M059J (cell line): ENCODE data around the gene MTTP. TPM values are rescaled to one million over a fixed set of nuclear protein-coding genes. Genes with fewer than 3 reads are reported as not detected.

Experiments
- DNase-seq: peaks from one replicate; pipeline ENCODE4 v3.0.0-alpha.2; 2012; ENCODE audit warnings: low read depth
- total RNA-seq: library from RNA; depleted of rRNA; stranded (reverse); fragments of >200 nt; shearing (Covaris generic); gene quantifications from 2 replicates; pipeline ENCODE4 v1.2.3, GENCODE V29; 2014

Gene MTTP
- total RNA-seq, 1 experiment from 2014 or later: 1.9 TPM

DNA sequence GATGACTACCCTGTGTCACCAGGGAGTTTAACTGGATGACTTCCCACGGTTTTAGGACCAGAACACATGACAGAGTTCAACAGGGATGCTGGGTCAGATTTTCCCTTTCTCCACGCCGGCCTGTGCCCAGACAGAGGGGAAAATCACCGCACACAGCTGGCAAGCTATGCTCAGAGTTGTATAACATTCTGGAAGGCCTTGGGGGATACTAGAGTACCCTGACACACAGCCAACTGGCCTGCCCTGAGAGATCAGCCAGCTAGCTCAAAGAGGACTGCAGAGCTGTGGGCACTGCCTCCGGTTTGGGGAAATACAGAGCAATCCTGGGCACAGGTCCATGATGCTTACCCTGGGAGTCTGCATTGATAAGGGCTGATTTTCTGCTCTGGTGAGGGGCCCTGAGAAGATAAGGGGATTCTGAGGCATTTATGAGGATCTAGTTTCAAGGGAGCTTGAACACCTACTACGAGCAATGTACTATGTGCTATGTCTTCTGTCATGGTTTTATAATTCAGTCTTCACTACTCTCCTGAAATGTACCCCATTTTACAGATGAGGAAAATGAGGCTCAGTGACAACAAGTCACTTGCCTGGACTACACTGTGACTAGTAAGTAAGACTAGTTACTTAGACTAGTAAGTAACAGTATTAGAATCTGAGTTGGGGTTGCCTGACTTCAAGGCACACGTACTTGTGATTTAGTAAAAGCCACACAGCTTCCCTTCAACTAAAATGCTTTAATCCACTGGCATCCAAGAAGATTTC lies 68.3 kb downstream of the MTTP start:
- DNase-seq: no peak

DNA sequence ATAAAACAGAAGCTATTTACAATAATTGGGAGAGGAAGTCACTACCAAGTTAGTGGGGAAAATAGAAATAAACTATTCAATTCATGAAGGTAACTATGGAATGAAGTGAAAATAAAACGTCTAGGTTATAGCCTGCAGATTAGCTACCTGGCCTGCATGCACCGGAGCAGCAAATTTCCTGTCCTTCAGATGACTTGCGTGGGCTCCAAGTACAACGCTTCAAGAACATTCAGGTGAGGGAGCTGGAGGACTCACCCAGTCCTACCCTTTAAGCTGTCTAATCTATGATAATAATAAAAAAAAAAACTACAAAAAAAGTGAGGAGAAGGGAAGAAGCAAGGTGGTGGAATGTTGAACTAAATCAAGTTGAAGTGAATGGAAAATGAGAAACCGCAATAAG lies 69.8 kb downstream of the MTTP start:
- DNase-seq: no peak

DNA sequence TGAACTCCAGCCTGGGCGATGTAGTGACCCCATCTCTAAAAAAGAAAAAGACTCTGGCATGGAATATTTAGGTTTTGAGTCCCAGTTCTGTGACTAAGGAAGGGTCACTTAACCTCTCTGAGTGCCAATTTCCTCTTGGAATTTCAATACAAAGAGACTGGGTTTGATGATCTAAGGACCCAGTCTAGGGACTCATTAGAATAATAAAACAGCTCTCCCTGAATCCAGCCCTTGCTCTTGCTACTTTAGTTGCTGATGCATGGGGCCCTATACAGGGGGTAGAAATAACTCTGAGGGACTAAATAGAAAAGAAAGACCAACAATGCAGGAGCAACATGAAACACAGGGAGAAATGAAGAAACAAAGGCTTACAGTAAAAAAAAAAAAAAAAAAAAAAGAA lies 70.4 kb downstream of the MTTP start:
- DNase-seq: no peak

DNA sequence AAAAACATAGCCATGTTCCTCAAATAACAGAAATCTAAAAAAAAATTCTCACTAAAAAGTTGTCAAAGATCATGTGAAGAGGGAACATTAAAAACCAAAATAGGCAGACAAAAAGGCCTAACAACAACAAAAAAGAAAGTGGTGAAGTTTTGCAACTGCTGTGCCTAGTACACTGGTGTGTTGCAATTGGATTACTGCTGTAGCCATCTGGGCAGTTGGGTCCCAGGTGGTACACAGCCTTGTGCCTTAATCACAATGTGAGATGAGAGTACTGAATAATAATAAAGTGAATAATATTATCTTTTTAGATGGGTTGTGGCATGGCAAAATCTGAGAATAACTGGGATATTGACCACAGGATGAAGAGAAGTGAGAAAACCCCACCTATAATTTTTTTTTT lies 71.0 kb downstream of the MTTP start:
- DNase-seq: no peak

DNA sequence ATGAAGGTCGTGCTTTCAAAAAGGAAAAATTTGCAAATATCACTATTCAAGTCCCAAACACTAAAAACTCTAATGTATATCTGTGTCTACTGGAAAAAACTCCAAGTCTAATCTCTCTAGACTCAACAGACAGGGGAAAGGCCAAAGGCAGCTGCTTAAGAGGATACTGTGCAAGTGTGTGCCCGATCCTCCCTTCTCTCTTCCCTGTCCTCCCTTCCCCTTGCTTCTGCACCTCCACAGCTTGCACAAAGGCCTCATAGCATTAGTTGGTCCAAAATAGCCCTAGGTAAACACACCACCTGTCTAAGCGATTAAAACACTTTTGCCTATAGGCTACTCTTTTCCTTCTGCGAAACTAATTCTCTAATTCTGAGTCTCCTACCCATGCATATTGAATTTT lies 72.4 kb downstream of the MTTP start:
- DNase-seq: no peak

DNA sequence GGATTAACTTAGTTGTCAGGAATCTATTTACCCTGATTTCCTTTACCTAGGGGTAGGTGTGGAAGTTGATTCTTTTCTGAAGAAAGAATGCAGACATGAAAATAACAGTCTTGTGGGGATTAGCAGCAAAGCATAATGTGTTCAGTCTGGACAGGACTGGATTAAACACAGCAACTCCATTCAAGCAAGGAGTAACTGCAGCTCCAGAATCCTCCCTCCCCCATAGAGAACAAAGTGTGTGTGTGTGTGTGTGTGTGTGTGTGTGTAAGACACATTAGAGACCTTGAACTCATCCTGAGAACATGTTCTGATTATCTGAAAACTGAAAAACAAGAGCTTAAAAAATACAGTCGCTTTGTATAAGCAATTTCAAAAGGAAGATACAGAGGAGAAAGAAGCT lies 73.7 kb downstream of the MTTP start:
- DNase-seq: no peak

DNA sequence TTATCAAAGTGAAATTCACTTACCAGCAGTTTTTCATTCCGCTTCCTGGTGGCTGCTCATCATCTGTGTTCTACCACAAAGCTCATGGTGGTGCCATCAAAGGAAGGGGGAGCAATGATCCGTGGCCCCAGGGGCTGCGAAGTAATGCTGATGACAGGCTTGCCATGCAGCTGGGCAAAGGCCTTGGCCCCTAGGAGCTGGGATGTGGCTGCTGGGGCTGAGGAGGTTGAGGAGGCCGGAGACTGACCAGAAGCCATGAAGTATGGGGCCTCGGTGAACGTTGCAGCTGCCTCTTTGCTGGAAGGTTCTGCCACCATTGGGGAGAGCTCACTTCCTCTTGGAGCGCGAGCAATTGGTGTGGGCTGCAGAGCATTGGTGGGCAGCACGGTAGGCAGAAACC lies 74.6 kb downstream of the MTTP start:
- no peak for DNase-seq

DNA sequence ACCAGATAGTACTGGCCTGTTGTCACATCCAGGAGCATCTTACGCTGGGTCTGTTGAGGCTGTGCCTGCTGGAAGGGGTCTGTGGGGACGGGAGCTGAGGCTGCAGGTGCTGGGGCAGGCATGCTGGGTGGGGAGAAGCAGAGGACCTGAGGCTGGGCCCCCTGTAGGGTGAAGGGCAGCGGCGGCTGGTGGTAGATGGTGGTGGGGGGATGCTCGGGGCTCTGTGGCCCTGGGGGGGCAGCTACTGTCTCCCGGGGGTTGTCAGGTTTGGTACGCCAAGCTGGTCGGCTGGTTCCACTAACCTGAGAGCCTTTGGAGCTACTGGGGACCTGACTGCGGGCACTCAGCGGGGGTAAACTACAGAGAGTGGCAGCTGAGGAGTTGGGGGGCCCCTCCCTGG lies 75.2 kb downstream of the MTTP start:
- DNase-seq: no peak

DNA sequence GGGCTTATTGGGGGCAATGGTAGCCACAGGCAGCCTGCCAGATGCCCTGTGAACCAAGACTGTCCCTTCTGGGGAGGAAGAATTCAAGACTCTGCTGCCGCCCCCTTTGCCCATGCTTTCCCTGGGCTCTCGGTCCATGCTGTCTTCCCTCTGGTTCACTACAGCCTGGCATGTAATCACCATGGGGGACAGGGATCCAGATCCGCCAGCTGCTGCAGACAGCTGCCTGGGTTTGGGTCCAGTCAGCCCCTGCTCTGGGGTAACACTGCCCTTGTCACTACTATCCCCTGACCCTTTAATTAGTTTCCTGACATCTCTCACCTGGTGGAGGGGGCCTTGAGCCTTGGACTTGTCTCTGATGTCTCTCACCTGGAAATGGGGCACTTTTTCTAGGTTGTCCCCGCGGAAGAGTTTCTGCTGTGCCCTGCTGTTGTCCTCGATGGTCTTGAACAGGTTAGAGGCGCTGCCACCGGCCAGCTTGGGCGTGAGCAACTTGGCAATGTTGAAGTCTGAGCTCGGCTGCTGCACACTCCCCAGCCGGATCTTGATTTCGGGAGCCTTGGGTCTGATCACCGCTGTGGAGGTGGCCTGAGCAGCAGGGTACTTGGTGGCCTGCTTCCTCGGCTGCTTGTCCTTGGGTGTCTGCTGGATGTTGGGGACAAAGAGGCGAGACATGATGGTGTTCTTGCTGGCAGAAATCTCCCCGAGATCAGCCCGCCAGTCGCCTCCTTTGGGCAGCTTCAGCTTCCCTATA lies 76.6 kb downstream of the MTTP start:
- no peak for DNase-seq

DNA sequence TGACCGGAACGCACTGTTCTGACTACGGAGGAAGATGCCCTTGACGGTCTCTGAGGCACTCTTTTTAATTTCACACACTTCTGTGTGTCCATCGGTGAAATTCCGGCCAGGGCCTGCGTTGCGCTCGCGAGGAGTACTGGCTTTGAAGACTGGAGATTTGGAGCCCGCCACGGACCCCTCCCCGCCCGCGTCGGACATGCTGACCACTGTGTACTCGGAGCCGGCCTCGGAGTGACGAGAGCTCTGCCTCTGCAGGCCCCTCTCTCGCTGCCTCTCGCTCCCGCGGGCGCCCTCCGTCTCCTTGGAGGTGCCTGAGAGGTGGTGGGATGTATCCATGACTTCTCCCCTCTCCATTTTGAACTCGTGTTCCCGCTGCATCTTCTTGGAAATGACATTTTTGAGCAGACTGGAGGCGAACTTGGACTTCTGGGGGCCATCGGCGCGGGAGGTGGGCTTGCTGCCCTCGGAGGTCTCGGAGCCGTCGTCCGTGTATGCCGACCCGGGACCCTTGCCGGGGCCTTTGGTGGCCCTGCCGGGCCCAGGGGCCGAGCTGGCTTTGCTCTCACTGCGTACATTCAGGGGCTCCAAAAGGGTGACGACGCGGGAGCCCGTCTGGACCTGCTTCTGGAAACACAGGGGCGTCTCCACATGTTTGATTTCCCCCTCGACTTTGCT lies 77.3 kb downstream of the MTTP start:
- DNase-seq: no peak

DNA sequence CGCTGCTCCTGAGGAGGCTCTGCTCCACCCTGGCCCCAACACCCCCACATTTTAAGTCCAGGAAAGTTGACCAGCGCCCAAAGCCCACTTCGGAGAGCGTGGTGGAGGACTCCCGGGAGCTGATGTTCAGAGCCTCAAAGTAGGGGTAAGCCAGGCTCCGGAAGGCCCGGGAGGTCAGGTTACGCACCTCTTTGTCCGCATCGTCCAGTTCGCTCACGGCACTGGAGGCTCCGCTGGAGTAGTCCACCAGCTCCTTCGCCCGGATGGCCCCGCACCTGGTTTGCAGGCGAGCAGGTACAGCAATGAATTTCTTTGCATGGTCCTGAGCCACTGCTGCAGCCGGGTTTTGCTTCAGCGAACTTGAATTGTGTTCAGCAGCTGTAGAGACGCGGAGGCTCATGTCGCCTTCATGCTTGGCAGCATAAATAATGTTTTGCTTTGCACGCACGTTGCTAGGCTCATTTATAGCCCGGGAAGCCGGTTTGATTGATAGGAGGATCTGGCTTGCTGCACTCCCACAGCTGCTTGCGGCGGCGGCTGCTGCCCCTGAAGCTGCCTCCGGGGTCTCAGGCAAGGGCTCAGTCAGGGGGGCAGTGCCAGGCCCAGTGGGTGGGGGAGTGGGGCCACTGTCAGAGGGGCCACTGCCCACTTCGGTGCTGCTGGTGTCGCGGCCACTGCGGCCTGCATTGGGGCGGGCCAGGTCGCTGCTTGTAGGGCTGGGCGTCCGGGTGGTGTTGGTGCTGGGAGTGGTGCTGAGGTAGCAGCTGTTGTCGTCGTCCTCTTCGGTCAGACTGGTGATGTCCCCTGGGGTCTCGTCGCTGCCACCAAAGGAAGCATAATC lies 78.2 kb downstream of the MTTP start:
- no peak for DNase-seq

DNA sequence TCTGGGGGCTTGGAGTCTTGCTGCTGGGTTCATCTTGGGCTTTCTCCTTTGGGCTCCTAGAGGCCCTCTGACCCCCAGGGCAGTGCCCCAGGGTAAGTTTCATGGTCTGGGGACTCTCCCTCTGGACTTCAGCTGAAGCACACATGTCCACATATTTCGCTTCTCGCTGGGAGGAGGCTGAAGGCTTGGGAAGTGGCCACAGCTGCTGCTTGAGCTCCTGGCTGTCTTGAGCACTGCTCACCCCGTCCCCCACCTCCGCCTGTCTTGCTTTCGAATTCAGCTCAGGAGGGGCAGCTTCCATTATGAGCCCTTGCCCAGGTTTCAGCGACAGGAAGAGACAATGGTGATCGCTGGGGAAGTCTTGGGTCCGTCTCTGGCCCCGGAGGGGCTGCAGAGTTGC lies 79.3 kb downstream of the MTTP start:
- no peak for DNase-seq

DNA sequence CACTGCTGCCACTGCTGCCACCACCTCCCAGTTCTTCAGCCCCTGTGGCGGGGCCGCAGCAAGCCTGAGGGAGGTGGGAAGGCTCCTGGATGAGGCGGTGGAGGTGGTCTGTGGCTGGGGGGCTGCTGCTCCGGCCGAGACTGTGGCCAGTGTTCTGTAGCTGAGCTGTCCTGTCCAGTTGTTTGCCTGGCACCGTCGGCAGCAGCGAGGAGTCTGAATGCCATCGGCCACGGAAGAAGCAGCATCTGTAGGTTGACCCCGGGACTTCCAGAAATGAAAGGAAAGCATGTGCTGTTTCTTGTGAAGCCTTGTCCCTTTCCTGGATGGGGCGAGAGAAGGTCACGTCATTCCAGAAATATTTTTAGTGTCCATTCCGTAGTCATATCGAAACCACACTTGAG lies 79.7 kb downstream of the MTTP start:
- DNase-seq: peak; percentile 66

DNA sequence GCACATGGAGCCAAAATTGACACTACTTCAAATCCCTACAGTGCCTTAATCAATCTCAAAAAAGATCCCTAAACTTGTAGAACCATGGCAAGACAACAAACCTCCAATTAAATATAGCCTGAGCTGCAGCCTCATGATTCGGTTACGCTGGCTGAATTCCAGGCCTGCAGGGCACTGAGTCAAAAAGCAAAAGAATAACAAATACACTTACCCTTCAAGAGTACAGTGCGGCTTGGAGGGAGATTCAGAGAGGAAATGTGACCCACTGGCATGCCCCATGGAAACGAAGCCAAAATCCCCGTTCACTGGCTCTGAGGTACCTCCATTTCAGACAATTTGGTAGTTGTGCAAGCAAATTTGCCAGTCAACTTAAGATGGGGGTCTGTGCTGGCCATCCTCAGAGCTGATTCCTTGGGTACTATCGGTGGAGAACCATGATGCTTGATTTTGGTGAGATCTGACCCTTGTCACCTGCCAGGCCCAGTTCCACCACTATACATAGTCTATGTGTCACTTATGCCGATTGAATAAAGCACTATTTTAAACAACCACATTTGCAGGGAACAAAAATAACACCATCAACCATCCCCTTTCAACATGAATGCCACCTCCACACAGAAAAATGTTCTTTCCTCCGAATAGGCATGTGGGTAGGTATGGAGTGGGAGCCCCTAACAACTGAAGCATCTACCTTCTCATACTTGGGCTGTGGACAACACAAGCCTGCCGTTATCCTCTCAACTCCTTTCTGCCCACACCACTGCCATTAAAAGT lies 80.9 kb downstream of the MTTP start:
- peak; percentile 92 for DNase-seq

DNA sequence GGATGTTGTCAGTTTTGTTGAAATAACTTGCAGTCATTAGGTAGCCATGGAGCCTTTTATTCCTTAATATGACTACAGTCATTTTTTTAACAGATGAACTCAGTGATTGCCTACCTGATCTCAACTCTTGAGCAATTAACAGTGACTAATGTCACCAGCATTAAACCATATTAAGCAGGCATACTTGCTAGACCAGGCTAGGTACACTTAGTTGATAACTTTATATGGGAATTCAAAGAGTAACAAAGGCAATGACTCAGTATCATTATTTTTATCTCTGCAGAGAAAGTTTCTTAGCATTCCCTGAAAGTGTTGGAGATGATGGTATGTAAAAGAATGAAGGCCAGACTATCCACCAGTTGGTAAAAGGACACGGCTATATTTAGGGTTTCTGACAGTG lies 83.2 kb downstream of the MTTP start, which contains the start of gene C4orf54:
Gene C4orf54, minus strand, starts transcription at position 31 of the 400 bp plus-strand sequence. CDS start 3,180 bp downstream, outside the sequence.
- DNase-seq: peak; percentile 78

DNA sequence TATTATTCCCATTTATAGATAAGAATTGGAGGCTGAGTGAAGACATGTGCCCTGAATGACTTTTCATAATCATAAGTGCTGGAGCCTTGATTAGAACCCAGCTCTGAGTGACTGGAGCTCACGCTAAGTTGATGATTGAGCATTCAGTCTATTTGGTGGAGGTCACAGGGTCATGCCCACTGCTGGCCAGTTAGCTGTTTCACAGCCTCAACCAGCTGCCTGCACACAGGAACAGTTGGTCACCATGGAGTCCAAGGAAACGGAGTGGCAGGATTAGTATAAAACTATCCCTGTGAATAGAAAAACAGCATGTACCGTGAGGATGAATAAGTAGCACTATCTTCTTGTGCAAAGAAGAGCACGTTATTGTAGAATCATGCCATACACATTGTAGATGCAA lies 84.0 kb downstream of the MTTP start:
- DNase-seq: no peak

DNA sequence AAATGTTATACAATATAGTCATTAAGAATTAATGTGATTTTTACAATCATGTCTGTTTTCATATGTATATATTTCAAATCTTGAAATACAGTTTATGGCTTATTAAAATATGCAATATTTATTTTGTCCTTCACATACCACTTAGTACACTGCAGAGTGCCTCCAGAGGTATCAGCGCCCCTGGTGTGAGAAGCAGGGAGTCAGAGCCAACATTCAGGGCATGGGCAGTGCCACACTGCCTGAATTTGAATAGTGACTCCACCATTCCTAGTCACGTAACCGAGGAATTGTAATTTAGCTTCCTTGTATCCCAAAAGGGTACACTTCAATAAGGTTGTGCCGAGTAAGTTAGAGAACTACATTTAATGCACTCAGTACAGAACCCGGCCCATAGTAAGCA lies 87.3 kb downstream of the MTTP start:
- no peak for DNase-seq

DNA sequence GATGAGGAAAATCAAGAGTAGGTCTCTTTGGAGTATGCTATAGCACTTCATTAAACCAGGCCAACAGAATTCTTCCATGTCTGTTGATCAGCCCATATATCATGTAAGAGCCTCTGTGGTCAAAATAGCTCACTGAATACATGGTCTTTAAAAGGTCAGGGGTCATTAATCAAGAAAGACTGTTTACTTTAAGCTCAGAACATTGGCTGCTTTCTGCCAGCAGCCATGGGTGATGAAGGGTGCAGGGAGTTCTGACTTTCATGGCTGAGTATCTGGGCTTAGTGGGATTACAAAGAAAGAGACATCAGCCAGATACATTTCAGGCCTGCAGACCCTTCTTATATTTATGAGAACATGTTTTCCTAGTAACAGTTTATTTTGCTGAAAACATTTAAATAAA lies 90.1 kb downstream of the MTTP start:
- no peak for DNase-seq

DNA sequence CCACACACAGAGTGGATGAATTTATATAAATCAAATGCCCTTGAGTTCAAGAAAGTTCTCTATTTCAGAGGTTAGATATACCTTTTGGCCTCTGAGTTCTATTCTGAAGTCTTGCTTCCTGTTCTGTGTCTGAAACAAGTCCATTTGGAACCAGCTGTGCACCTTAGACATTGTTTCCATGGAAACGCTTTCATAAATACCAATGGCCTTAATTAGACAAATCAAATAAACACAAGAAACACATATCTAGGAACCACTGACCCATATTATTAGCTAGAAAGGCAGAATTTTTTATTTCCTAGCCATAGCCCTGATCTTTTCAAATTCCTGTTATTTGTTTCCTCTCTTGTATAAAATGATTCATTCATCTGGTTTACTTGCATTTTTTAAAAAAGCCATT lies 91.4 kb downstream of the MTTP start:
- DNase-seq: peak; percentile 59

DNA sequence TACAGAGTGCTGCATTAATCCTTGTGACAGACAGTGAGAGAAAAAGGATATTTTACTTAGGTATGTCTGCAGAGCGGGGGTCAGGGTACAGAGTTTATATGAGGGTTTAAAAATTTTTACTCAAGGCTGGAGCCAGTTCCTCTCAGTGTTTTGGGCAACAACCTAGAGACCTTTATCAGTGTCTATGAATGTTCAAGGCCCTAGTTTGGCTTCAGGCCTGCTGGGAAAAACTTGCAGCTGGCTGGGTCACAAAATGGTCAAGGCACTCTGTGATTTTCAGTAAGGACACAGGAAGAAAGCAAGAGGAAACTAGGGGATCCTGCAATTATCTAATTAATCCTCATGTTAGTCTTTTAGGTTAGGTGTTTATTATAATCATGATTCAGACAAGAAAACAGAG lies 93.8 kb downstream of the MTTP start:
- no peak for DNase-seq

DNA sequence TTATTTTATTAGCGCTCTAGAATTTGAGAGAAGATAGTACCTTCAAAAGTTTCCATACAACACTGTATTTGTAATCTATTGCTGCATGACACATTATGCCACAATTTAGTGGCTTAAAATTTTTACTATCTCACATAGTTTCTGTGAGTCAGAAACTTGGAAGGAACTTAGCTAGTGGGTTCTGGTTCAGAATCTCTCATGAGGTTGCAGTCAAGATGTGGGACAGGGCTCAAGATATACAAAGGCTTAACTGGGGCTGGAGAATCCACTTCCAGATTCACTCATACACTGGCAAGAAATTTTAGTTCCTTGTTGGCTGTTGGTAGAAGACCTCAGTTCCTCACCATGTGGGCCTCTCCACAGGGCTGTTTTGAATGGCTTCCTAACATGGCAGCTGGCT lies 94.5 kb downstream of the MTTP start:
- peak; percentile 62 for DNase-seq
